Hematopoietic multipotent progenitor cell treated with erythropoietin and hydrocortisone succinate and interleukin-3 and kit ligand, for 6 days (in vitro differentiated cells): ENCODE results near the gene TNFAIP2.
A peak's percentile ranks its signal among the peaks of the same experiment; 100 is the strongest.

Experiments used
- DNase-seq: peaks from one replicate; pipeline ENCODE4 v3.0.0-alpha.2; 2015

The TNFAIP2 gene, protein sequence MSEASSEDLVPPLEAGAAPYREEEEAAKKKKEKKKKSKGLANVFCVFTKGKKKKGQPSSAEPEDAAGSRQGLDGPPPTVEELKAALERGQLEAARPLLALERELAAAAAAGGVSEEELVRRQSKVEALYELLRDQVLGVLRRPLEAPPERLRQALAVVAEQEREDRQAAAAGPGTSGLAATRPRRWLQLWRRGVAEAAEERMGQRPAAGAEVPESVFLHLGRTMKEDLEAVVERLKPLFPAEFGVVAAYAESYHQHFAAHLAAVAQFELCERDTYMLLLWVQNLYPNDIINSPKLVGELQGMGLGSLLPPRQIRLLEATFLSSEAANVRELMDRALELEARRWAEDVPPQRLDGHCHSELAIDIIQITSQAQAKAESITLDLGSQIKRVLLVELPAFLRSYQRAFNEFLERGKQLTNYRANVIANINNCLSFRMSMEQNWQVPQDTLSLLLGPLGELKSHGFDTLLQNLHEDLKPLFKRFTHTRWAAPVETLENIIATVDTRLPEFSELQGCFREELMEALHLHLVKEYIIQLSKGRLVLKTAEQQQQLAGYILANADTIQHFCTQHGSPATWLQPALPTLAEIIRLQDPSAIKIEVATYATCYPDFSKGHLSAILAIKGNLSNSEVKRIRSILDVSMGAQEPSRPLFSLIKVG

GRCh38 chr14:103122947-103123633 is at the start of gene TNFAIP2:
Gene TNFAIP2 (plus strand): TSS chr14:103123461. CDS start chr14:103126458, 2,997 bp downstream.
- peak; percentile 44 for DNase-seq

DNA sequence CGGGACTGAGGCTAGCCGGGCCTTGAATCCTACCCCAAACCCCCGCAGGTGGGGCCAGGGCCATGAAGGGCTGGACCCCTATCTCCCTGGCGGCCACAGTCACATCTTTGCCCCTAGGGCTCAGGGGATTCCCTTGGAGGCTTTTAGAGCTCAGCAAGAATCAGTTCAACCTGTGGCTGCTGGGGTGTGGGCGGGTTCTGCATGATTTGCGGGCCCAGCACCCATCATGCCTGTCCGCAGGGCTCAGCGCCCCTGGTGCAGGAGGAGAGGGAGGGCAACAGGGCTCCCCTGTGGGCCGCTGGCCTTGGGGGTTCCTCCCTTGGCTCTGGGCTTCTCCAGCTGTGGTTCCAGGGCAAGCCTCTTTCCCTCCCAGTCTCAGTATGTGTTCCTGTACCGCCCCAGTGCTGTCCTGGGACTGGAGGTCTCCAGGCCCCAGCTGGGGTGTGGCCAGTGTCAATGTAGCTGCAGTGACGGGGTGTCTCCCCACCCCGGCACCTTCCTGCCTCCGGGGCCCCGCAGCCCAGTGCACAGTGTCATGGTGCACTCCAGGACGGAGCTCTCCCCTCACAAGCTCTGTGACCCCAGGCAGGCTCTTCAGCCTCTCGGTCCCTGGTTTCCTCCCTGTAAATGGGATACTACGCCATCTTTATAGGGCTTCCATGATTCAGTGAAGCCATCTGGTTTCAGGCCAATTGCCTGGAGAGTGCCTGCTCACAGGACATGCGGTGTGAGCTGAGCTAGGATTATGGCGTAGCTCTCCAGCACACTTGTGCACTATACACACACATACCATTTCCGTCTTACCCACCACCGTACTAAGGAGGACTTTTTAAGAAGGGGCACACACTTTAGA is 49.2 kb upstream of the TNFAIP2 start:
- no peak for DNase-seq

GRCh38 chr14:103074729-103075367 is 48.4 kb upstream of the TNFAIP2 start:
- DNase-seq: peak; percentile 87

DNA sequence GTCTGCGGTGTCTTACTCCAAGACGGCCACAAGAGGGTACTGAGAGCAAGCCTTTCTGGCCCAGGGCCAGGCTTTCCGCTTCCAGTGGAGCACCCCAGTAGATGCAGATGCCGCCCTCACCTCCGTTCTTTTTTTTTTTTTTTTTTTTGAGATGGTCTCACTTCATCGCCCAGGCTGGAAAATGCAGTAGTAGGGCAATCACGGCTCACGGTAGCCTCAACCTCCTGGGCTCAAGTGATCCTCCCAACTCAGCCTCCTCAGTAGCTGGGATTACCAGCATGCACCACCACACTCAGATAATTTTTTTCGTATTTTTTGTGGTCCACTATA is 44.9 kb upstream of the TNFAIP2 start:
- peak; percentile 96 for DNase-seq

GRCh38 chr14:103078860-103079587 is 44.2 kb upstream of the TNFAIP2 start:
- no peak for DNase-seq

- DNase-seq: no peak
Observed at GRCh38 chr14:103081951-103082350, 41.3 kb upstream of the TNFAIP2 start.

- no peak for DNase-seq
Observed at GRCh38 chr14:103084021-103084919, 39.0 kb upstream of the TNFAIP2 start, which contains the start of gene LBHD2. Gene LBHD2 (plus strand): TSS chr14:103084210. CDS start chr14:103086013, 1,803 bp downstream.

DNA sequence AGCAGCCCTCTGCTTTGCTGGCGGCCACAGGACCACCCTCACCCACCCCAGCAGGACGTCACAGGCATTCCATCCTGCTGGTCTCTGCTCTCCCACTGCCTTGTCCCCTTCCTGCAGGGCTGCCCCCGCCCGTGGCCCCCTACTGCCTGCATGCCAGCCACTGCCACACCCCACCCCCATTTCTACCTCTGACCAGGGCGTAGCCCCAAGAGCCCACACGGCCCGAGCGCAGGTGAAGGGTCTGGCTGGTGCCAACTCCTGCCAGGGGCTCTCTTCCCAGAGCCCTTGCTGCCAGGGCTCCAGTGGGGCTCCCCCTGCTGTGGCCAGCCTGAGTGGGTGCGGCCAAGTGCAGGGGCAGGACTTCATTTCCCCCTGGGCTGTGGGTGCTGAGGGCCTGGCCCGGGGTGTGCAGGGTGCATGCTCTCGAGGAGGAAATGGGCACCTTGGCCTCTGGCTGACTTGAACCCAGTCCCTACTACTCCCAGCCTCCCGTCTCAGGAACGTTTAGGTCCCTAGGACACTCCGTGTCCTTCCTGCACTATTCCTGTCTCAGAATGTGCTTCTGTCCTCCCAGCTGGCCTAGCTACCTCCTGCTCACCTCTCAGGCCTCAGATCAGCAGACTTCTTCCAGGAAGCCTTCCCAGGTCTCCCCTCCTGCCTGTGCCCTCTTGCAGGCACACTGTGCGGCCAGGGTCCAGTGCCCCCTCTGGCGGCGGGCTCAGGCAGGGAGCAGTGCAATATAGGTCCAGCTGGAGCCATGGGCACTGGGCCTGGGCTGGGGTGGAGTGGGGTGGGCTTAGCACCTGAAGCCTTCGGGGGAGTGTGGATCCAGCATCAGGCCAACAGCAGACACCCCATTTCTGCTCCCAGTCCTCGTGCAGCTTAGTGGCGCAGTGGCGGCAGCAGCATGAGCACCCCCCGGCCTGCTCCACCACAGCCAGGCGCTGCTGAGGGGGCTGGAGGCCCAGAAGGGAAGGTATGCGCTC is 37.9 kb upstream of the TNFAIP2 start:
- no peak for DNase-seq

DNA sequence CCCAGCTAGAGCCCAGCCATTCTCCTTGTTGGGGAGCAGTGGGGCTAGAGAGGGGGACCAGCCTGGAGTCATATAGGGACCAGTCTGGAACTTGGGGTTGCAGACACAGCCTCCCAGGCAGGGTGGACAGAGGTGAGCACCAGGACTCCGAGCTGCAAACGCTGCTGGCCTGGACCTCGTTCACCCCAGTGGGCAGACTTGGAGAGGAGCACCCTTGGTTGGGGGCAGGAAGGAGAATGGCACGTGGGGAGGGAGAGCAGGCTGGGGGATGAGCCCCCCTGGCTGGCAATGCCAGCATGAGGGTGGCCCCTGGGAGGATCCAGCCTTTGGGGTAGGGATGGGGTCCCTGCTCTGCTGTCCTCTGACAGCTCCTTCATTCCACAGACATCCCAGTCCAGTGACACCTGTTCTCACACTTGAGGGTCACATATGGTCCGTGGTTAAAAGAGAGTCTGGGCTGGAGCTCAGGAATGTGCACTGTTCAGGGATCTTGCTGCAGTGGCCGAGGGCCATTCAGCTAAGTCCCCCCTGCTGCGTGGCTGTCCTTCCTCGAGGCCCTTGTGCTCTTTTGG is 36.4 kb upstream of the TNFAIP2 start:
- no peak for DNase-seq

DNA sequence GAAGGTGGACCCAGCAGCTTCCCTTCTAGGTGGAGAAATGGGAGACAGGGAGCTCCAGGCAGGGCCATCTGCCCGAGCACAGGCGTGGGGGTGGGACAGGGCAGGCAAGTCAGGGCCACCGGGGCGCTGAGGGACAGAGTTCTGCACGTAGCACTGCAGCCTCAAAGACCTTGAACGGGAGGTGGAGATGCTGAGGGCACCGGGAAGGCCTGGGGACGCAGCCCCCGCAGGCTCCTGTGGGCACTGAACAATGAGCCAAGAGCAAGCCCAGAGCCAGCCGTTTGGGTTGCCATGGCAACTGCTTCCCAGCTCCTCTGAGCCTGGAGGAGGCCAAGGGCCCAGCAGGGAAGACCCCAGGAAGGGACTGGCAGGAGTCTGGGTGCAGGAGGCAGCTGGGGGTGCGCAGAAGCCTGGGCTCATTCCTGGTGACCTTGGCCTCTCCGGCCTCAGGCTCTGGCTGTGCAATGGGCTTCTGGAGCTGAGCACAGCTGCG is 35.9 kb upstream of the TNFAIP2 start:
- DNase-seq: no peak

- DNase-seq: no peak
Observed at GRCh38 chr14:103088921-103089320, 34.3 kb upstream of the TNFAIP2 start.

DNA sequence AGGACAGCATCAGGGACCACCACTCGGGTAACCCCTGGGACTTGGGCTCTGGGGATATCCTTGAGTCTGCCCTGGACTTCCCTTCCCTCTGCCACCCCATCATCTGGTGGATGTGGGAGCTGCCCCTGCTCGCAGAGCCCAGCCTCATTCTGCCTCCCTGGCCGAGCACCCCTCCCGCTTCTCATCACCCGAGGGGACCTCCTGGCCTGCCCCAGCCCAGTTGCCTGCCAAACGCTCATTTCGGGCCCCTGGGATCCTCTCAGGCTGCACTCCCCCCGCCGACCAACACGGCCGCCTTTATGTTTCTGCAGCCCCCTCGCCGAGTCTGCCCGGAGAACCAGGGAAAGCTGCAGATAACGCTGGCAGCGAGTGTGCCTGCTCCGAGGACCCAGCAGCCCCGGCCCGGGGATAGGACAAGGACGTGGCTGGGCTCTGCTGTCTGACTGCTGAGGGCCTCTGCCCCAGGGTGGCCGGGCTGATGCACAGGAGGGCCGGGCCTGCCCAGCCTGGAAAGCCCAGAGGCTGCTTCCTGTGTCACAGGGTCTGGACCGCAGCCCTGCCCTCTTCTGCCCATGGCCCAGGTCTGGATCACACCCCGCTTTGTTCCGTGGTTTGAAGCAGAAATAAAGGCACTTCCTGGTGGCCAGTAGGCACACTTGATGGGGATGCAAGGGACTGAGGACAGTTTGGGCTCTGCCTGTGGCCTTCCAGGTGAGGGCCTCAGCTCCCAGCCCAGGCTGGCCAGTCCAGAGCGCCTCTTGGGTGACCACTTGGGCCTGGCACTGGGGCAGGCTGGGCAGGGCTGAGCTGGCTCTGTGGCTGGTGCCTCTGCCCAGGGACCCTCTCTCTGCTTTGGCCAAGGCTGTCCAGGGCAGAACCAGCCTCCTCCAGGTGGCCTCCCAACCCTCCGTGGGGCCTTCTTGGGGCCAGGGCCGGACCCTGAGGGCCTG is 33.6 kb upstream of the TNFAIP2 start:
- DNase-seq: no peak

GRCh38 chr14:103090481-103091020 is 32.7 kb upstream of the TNFAIP2 start:
- DNase-seq: no peak

DNA sequence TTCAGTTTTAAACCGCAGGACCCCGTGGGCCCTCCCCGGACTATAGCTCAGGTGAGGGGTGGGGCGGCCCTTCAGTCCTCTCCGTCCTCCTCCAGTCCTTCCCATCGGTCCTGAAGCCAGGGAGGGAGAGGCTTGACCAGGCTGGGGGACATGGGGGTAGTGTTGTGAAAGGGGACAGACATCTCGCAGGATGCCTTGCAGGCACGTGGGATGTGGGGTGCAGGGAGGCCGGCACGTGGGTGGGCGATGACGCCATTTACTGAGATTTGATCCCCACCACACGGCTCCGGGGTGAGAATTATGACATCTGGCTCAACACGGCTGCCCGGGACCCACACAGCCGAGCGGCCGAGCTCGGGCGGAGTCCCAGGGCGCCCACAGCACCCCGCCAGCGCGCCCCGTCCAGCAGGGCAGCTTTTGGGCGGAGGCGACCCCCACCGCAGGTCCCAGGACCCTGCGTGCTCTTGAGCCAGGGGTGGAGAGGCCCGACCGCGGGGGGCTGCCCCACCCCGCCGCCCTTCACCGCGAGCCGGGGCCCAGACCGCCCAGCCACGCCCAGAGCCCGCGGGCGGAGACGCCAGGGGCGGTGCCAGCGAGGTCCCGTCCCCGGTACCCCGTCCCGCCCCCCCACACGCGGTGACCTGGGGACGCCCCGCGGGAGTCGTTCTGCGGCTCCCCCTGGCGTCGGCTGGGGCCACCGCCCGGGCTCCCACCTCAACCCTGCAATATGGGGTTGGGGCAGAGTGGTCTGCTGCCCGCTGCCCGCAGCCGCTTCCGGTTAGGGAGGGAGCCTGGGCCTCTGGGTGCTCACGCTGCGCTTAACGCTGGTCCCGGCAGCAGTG is 32.0 kb upstream of the TNFAIP2 start:
- peak; percentile 83 for DNase-seq

GRCh38 chr14:103091883-103092222 is 31.4 kb upstream of the TNFAIP2 start:
- DNase-seq: no peak

DNA sequence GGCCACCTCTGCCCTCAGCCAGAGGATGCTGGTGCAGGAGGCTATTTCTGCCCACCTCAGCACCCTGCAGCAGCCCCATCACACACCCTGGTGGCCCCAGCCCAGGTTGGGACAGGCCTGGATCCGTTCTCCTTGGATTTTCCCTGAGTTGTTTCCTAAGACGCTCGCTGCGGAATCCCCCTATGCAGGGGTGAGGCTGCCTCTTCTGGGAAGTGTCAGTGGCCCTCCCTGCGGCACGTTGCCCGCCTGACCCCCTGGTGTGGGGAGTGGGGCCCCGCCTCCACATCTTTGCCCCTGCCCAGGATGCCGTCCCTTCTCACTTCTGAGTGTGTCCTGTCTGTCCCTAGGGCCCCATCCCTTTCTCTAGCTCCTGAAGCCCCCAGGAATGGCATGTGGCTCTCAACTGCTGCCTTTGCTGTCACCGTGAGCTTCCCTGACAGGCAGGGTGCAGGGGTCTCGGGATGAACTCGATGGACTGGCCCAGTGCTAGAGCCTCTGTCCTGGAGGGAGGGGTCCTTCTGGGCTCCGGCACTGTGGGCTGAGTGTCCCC is 29.3 kb upstream of the TNFAIP2 start:
- no peak for DNase-seq
